GM18520 (cell line): Measurements from ENCODE around the gene HERPUD1.
"Not testable (repeated sequence)": the region's sequence is repeated elsewhere in the genome, so short reads cannot be mapped to it uniquely, and the experiment has no call there.

Experiments used
- ATAC-seq: cut with Tn5 transposase; IDR thresholded peaks from one replicate; pipeline ENCODE4 v1.9.1; 2021; ENCODE audit not compliant: unreplicated experiment

Gene HERPUD1

GRCh38 chr16:56933828-56934598, 2.1 kb downstream of the HERPUD1 start:
- no peak for ATAC-seq

DNA sequence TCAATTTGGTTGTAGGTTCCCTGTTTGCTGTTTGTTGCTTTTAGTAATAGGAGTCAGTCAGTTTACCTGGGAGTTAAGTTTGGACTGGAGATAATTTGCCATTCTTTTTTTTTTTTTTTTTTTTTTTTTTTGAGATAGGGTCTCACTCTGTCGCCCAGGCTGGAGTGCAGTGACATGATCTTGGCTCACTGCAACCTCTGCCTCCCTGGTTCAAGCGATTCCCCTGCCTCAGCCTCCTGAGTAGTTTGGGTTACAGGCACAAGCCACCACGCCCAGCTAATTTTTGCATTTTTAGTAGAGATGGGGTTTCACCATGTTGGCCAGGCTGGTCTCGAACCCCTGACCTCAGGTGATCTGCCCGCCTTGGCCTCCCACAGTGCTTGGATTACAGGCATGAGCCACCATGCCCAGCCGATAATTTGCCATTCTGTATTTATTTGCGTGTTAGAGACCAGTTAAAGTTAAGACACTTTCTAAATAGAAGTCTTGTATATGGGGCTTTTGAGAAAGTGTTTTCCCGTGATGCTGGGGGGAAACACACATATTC, 2.7 kb downstream of the HERPUD1 start:
- not testable (repeated sequence) for ATAC-seq

- no peak for ATAC-seq
Measured at GRCh38 chr16:56935201-56935600, 3.3 kb downstream of the HERPUD1 start.

DNA sequence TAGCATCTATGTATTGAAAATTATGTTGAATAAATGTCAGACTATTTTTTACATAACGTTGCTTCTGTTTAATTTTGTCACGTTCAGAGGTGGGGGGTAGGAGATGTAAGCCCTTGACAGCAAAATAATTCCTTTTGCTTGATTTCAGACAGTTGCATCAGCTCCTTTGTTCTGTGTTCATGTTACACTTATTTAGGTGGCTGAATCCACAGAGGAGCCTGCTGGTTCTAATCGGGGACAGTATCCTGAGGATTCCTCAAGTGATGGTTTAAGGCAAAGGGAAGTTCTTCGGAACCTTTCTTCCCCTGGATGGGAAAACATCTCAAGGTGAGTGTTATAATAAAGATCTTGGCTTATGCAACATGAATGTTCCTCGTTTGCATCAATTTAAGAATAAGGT, 4.5 kb downstream of the HERPUD1 start:
- no peak for ATAC-seq

DNA sequence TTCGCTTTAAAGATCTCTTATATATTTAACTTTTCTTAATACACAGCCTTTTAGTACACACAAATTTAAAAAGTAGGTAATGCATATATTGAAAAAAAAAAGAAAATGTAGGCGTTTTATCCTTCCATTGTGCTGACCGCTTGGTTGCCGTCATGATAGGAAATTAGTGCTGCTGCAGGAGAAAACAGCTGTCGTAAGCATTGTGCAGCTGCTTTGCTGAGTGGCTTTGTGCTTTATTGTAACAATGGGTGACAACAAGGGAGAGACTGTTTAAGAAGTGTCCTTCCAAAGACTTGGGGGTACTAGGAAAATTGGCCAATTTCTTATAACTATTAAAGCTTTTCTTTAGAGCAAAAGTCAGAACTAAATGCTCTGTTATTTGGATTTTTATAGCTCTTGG, 5.0 kb downstream of the HERPUD1 start:
- no peak for ATAC-seq

GRCh38 chr16:56938664-56939513, 6.9 kb downstream of the HERPUD1 start:
- ATAC-seq, result no peak

- no peak for ATAC-seq
Measured at GRCh38 chr16:56939801-56940200, 7.9 kb downstream of the HERPUD1 start.

DNA sequence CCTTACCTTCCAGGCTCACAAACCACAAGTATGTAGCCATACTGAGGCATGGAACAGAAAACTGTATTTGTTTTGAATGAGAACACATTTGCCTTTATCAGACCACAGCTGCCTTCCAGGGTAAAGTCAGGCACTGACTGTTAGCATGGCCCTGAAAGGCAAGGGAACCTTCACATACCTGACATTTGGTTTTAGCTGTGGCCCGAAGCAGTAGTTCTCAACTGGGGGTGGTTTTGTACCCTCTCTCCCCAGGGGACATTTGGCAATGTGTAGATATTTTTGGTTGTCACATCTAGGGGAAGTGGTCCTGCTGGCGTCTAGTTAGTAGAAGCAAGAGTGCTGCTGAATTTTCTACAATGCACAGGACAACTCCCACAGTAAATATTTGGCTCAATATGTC, 9.2 kb downstream of the HERPUD1 start:
- ATAC-seq, result no peak

GRCh38 chr16:56941856-56942331, 10.0 kb downstream of the HERPUD1 start:
- ATAC-seq, result no peak

- ATAC-seq, result no peak
Measured at GRCh38 chr16:56943761-56944375, 11.9 kb downstream of the HERPUD1 start.

- peak; percentile 31 for ATAC-seq
Measured at GRCh38 chr16:56944954-56945839, 13.3 kb downstream of the HERPUD1 start.

DNA sequence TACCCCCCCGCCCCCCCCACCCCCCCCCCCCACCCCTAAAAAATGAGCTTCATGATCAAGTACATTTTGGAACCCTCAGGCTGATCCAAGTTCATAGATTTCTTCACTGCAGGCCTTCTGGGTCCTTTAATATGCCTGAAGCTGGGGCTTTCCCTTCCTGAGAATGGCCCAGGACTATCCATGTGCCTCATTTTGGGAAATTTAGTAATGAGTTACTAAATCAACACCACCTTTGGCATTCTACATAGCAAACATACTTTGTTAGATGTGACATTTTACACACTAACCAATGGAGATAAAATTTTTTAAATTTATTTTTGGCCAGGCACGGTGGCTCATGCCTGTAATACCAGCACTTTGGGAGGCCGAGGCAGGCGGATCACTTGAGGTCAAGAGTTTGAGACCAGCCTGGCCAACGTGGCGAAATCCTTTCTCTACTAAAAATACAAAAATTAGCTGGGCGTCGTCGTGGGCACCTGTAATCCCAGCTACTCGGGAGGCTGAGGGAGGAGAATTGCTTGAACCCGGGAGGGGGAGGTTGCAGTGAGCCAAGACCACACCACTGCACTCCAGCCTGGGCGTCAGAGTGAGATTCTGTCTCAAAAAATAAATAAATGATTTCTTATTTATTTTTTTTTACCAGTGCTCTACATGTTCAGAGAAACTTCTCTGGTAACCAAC, 14.0 kb downstream of the HERPUD1 start:
- ATAC-seq, result no peak

GRCh38 chr16:56946767-56947603, 15.0 kb downstream of the HERPUD1 start:
- ATAC-seq, result no peak

DNA sequence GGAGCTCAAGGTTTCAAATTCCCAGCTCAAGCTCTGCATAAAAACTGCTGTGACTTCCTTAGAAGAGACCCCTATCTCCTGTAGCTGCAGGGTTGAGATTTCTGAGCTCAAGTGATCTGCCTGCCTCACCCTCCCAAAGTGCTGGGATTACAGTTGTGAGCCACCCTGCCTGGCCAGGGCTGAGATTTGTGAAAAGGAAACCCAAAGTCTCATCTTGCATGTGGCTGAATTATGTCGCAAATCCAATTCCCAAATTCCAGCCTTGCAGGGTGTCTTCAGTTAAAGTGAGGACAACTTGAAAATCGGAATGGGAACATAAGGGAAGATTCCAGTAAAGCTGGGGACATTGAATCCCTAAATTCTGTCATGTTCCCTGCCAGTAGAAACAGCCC, 15.7 kb downstream of the HERPUD1 start:
- no peak for ATAC-seq

GRCh38 chr16:56948234-56948633, 16.3 kb downstream of the HERPUD1 start:
- ATAC-seq, result no peak

DNA sequence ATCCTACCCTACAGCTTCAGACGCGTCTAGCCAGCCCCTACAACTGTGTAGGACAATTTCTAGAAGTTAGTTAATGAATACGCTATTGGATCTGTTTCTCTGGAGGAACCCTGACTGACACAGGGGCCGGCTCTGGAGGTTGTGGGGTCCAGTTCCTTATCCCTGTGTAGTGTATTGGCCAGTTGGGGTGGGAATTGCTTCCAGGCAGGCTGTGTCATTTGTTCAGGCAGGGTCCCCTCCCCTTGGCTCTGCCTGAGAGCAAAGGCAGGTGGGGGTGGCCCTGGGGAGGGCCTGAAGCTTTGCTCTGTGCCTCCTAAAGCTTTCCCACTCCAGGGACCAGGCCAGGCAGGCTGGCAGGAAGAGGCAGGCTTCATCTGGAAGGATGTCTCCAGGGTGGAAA, 18.1 kb downstream of the HERPUD1 start:
- ATAC-seq, result no peak

DNA sequence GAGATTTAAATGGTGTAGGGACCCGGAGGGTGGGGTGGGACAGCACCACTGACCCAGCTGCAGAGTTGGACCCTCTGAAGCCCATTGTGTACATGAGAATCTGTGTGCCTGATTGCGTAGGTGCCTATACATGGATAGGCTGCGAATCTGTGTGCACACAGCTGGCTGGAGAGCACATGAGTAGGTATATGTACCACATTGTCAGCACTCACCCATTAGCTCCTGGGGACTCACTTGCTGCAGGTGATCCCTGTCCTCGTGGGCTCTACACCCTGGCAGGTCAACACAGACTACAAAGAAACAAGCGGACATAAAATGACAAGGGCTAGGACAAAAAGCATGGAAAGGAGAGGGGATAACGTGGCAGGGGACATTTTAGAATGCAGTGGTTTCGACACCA, 18.5 kb downstream of the HERPUD1 start:
- ATAC-seq, result no peak

GRCh38 chr16:56950881-56951771, 19.2 kb downstream of the HERPUD1 start:
- ATAC-seq, result no peak
